GM23338 (cell line): Measurements from ENCODE around the gene RNH1.

Experiments used
- CREB1 ChIP-seq: fragments of 250-450 bp; sonication (Bioruptor Pico); IDR thresholded peaks from 2 replicates; pipeline ENCODE4 v1.5.0; 2020; ENCODE audit warnings: low read depth, mild to moderate bottlenecking, moderate library complexity
- EZH2 ChIP-seq: fragments of 200-600 bp; sonication (generic); IDR thresholded peaks from one replicate; pipeline ENCODE4 v1.8.0; 2017; ENCODE audit warnings: antibody characterized with exemption, mild to moderate bottlenecking, low read depth; ENCODE audit not compliant: unreplicated experiment
- EZH2phosphoT487 ChIP-seq: fragments of 200-600 bp; sonication (generic); IDR thresholded peaks from one replicate; pipeline ENCODE4 v1.8.1; 2018; ENCODE audit warnings: antibody characterized with exemption; ENCODE audit not compliant: unreplicated experiment
- JUNB ChIP-seq: IDR thresholded peaks from one replicate; pipeline ENCODE4 v1.6.1; 2016; ENCODE audit warnings: antibody characterized with exemption; ENCODE audit not compliant: unreplicated experiment
- POLR2AphosphoS5 ChIP-seq: IDR thresholded peaks from 2 replicates; pipeline ENCODE4 v1.6.1; 2016; ENCODE audit warnings: antibody characterized with exemption, low read depth
- STAT1 ChIP-seq: IDR thresholded peaks from one replicate; pipeline ENCODE4 v1.6.1; 2016; ENCODE audit warnings: antibody characterized with exemption; ENCODE audit not compliant: unreplicated experiment
- ZNF114 ChIP-seq: fragments of 250-450 bp; sonication (Bioruptor Pico); IDR thresholded peaks from 2 replicates; pipeline ENCODE4 v1.5.0; 2020; ENCODE audit warnings: mild to moderate bottlenecking, moderate library complexity
- ZNF331 ChIP-seq: fragments of 250-450 bp; sonication (Bioruptor Pico); IDR thresholded peaks from 2 replicates; pipeline ENCODE4 v1.5.0; 2020; ENCODE audit warnings: low read depth, mild to moderate bottlenecking, moderate library complexity
- TF ChIP-seq, protein P1 (sequence below), 2 experiments: fragments of 200-600 bp in 1 of 2; sonication (generic) in 1 of 2; conservative IDR thresholded peaks; 2 replicates each; pipeline versions ENCODE4 v1.5.1 to v1.6.1; 2016 to 2017; ENCODE audit warnings: antibody characterized with exemption in 2 of 2, low read depth in 2 of 2, mild to moderate bottlenecking in 2 of 2, moderate library complexity in 1 of 2
- TF ChIP-seq, protein P2 (sequence below): IDR thresholded peaks from one replicate; pipeline ENCODE4 v1.6.1; 2018; ENCODE audit warnings: antibody characterized with exemption; ENCODE audit not compliant: unreplicated experiment

DNA sequence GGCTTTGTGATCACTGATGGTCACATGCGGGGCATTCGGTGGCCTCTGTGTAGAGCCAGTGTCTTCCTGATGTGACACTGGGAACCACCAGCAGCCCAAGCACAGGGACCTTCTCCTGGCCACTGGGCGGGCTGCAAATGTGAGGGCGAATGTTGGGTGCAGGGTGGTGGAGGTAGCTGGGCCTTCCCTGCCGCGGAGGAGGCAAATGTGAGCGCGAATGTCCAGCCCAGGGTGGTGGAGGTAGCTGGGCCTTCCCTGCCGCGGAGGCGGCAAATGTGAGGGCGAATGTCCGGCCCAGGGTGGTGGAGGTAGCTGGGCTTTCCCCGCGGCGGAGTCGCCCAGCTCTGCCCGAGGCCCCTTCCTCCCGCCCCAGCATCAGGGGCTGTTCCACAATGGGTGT, 33.6 kb downstream of the RNH1 start:
- TF ChIP-seq, protein P1, sequence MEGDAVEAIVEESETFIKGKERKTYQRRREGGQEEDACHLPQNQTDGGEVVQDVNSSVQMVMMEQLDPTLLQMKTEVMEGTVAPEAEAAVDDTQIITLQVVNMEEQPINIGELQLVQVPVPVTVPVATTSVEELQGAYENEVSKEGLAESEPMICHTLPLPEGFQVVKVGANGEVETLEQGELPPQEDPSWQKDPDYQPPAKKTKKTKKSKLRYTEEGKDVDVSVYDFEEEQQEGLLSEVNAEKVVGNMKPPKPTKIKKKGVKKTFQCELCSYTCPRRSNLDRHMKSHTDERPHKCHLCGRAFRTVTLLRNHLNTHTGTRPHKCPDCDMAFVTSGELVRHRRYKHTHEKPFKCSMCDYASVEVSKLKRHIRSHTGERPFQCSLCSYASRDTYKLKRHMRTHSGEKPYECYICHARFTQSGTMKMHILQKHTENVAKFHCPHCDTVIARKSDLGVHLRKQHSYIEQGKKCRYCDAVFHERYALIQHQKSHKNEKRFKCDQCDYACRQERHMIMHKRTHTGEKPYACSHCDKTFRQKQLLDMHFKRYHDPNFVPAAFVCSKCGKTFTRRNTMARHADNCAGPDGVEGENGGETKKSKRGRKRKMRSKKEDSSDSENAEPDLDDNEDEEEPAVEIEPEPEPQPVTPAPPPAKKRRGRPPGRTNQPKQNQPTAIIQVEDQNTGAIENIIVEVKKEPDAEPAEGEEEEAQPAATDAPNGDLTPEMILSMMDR (conservative IDR thresholded peaks at IDR 0.05; ENCODE audit: low read depth in 2 of 2), result no peak
- TF ChIP-seq POLR2AphosphoS5 (no peak), EZH2 (no peak), JUNB (no peak), CREB1 (no peak), EZH2phosphoT487 (no peak), ZNF114 (CRISPR knock-in tag) (no peak), ZNF331 (CRISPR knock-in tag) (no peak), STAT1 (no peak)
- TF ChIP-seq, protein P2, sequence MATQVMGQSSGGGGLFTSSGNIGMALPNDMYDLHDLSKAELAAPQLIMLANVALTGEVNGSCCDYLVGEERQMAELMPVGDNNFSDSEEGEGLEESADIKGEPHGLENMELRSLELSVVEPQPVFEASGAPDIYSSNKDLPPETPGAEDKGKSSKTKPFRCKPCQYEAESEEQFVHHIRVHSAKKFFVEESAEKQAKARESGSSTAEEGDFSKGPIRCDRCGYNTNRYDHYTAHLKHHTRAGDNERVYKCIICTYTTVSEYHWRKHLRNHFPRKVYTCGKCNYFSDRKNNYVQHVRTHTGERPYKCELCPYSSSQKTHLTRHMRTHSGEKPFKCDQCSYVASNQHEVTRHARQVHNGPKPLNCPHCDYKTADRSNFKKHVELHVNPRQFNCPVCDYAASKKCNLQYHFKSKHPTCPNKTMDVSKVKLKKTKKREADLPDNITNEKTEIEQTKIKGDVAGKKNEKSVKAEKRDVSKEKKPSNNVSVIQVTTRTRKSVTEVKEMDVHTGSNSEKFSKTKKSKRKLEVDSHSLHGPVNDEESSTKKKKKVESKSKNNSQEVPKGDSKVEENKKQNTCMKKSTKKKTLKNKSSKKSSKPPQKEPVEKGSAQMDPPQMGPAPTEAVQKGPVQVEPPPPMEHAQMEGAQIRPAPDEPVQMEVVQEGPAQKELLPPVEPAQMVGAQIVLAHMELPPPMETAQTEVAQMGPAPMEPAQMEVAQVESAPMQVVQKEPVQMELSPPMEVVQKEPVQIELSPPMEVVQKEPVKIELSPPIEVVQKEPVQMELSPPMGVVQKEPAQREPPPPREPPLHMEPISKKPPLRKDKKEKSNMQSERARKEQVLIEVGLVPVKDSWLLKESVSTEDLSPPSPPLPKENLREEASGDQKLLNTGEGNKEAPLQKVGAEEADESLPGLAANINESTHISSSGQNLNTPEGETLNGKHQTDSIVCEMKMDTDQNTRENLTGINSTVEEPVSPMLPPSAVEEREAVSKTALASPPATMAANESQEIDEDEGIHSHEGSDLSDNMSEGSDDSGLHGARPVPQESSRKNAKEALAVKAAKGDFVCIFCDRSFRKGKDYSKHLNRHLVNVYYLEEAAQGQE, result no peak
